Measurements from ENCODE around the gene CRAT.

The CRAT gene

GRCh38 chr9:129139993-129140396, 29.4 kb upstream of the CRAT start:
- H3K4me1 Mint-ChIP-seq, result peaks cover 67% of the 10 kb centered on the region
- peak overlapping the region; percentile 73 to 81 (median 80) for H3K4me3 Mint-ChIP-seq
- TF ChIP-seq CTCF (IDR thresholded peaks at IDR 0.05; ENCODE audit: unreplicated experiment in 3 of 3), result no peak

GRCh38 chr9:129139233-129139992, 28.8 kb upstream of the CRAT start:
- Mint-ChIP-seq H3K27me3 (ENCODE audit: low read depth) (peaks cover 3% of the 10 kb centered on the region), H3K27ac (peak overlapping the region; percentile 98 to 99 (median 98)), H3K36me3 (ENCODE audit: low read depth) (peaks cover 22% of the 10 kb centered on the region), H3K4me1 (peaks cover 67% of the 10 kb centered on the region), H3K9me3 (no peaks in the 10 kb centered on the region), H3K4me3 (peak overlapping the region; percentile 73 to 81 (median 80))
- peak; percentile 86 to 90 (median 87) for TF ChIP-seq CTCF (IDR thresholded peaks at IDR 0.05; ENCODE audit: unreplicated experiment in 3 of 3)

More at GRCh38 chr9:129139993-129140396, 29.4 kb upstream of the CRAT start:
- peaks cover 17% of the 10 kb centered on the region for H3K36me3 Mint-ChIP-seq (ENCODE audit: low read depth)
- H3K9me3 Mint-ChIP-seq, result no peaks in the 10 kb centered on the region
- peaks cover 3% of the 10 kb centered on the region for H3K27me3 Mint-ChIP-seq (ENCODE audit: low read depth)
- peak overlapping the region; percentile 98 to 99 (median 98) for H3K27ac Mint-ChIP-seq

GRCh38 chr9:129138476-129139232, 28.1 kb upstream of the CRAT start:
- peaks cover 60% of the 10 kb centered on the region for H3K4me1 Mint-ChIP-seq
- H3K27ac Mint-ChIP-seq, result peak overlapping the region; percentile 98 to 99 (median 98)
- peak overlapping the region; percentile 73 to 81 (median 80) for H3K4me3 Mint-ChIP-seq
- no peaks in the 10 kb centered on the region for H3K9me3 Mint-ChIP-seq
- TF ChIP-seq CTCF (IDR thresholded peaks at IDR 0.05; ENCODE audit: unreplicated experiment in 3 of 3), result no peak
- no peaks in the 10 kb centered on the region for H3K27me3 Mint-ChIP-seq (ENCODE audit: low read depth)
- H3K36me3 Mint-ChIP-seq (ENCODE audit: low read depth), result peaks cover 21% of the 10 kb centered on the region

- H3K36me3 Mint-ChIP-seq (ENCODE audit: low read depth), result peaks cover 23% of the 10 kb centered on the region
- peak overlapping the region; percentile 98 to 99 (median 98) for H3K27ac Mint-ChIP-seq
- H3K4me3 Mint-ChIP-seq, result peak overlapping the region; percentile 27 to 50 (median 36)
- TF ChIP-seq CTCF (IDR thresholded peaks at IDR 0.05; ENCODE audit: unreplicated experiment in 3 of 3), result no peak
- H3K4me1 Mint-ChIP-seq, result peaks cover 56% of the 10 kb centered on the region
- no peaks in the 10 kb centered on the region for H3K27me3 Mint-ChIP-seq (ENCODE audit: low read depth)
- no peaks in the 10 kb centered on the region for H3K9me3 Mint-ChIP-seq
These were observed 27.5 kb upstream of the CRAT start for GRCh38 chr9:129138144-129138462.

- Mint-ChIP-seq H3K27me3 (ENCODE audit: low read depth) (no peaks in the 10 kb centered on the region), H3K36me3 (ENCODE audit: low read depth) (peaks cover 19% of the 10 kb centered on the region), H3K4me1 (peaks cover 50% of the 10 kb centered on the region), H3K4me3 (peak overlapping the region; percentile 27 to 50 (median 36)), H3K27ac (peak overlapping the region; percentile 98 to 99 (median 98)), H3K9me3 (no peaks in the 10 kb centered on the region)
- TF ChIP-seq CTCF (IDR thresholded peaks at IDR 0.05; ENCODE audit: unreplicated experiment in 3 of 3), result no peak
These were observed 26.9 kb upstream of the CRAT start for GRCh38 chr9:129137292-129138143.

Measured in nephron (organoid).